Prostate gland (tissue), 2 donors: ENCODE measurements around the gene IFNGR1. TPM values are rescaled to one million over a fixed set of nuclear protein-coding genes. Genes with fewer than 3 reads are reported as not detected.
A peak's percentile ranks its signal among the peaks of the same experiment; 100 is the strongest.
"Not testable (repeated sequence)": the region's sequence is repeated elsewhere in the genome, so short reads cannot be mapped to it uniquely, and the experiment has no call there.

Experiments
- DNase-seq: peaks from one replicate; pipeline ENCODE4 v3.0.0-alpha.2; 2019; ENCODE audit warnings: low spot score
- H3K27ac ChIP-seq, 2 donors: fragments of 200-600 bp; sonication (generic); 2 replicates each; pipeline ENCODE4 v1.5.1; 2017 to 2019
- H3K27me3 ChIP-seq: fragments of 200-600 bp; sonication (generic); replicated peaks from 2 replicates; pipeline ENCODE4 v1.5.1; 2019; ENCODE audit not compliant: insufficient read depth
- H3K36me3 ChIP-seq, 2 donors: fragments of 200-600 bp; sonication (generic); 1 replicate in 1 of 2; 2 replicates in 1 of 2; pipeline versions ENCODE4 v1.5.1 to v1.8.1; 2017 to 2019
- H3K4me1 ChIP-seq: fragments of 200-600 bp; sonication (generic); replicated peaks from 2 replicates; pipeline ENCODE4 v1.5.1; 2019
- H3K4me3 ChIP-seq, 2 donors: fragments of 200-600 bp; sonication (generic); 2 replicates each; pipeline ENCODE4 v1.5.1; 2017 to 2019
- H3K9me3 ChIP-seq: fragments of 200-600 bp; sonication (generic); 2 replicates; pipeline ENCODE4 v1.5.1; 2017
- POLR2A ChIP-seq: fragments of 450-650 bp; IDR thresholded peaks from one replicate; pipeline ENCODE4 v1.6.1; 2016; ENCODE audit warnings: antibody characterized with exemption, mild to moderate bottlenecking
- POLR2AphosphoS5 ChIP-seq: sonication (generic); formaldehyde crosslinking; IDR thresholded peaks from one replicate; pipeline ENCODE4 v1.6.1; 2017; ENCODE audit warnings: antibody characterized with exemption
- WGBS: methylation state at CpG from one replicate; pipeline ENCODE4 v1.1.5; 2018; 5-methylcytosine and 5-hydroxymethylcytosine counted together
- intact Hi-C: fragments of 100-400 bp; cut with DNase I; formaldehyde crosslinking; loops from one replicate; pipeline ENCODE4 v1.14.2; 2022
- total RNA-seq, 2 donors: library from RNA; depleted of rRNA; stranded (reverse); fragments of >200 nt; gene quantifications; one replicate each; pipeline ENCODE4 v1.1.0, GENCODE V29; 2016
- TF ChIP-seq, protein P1 (sequence below), 4 experiments: fragments of 200-600 bp in 2 of 4; fragments of 450-650 bp in 2 of 4; sonication (generic) in 2 of 4; IDR thresholded peaks; 1 replicate in 3 of 4; 2 replicates in 1 of 4; pipeline ENCODE4 v1.5.1; 2016 to 2019; ENCODE audit warnings: antibody characterized with exemption in 4 of 4, mild to moderate bottlenecking in 2 of 4, moderate library complexity in 2 of 4

IFNGR1 gene
- total RNA-seq, 2 donors from 2014 or later: 65.3 to 93.7 TPM

GRCh38 chr6:137210903-137211302 lies 8.3 kb downstream of the IFNGR1 start:
- intact Hi-C loops: no loop called here
- no peaks in the 10 kb centered on the region for H3K36me3 ChIP-seq
- no peak overlapping the region for H3K4me3 ChIP-seq
- H3K27ac ChIP-seq: peak overlapping the region in 1 of 2 donors; percentile 6
- H3K9me3 ChIP-seq: no peaks in the 10 kb centered on the region
- TF ChIP-seq, protein P1, sequence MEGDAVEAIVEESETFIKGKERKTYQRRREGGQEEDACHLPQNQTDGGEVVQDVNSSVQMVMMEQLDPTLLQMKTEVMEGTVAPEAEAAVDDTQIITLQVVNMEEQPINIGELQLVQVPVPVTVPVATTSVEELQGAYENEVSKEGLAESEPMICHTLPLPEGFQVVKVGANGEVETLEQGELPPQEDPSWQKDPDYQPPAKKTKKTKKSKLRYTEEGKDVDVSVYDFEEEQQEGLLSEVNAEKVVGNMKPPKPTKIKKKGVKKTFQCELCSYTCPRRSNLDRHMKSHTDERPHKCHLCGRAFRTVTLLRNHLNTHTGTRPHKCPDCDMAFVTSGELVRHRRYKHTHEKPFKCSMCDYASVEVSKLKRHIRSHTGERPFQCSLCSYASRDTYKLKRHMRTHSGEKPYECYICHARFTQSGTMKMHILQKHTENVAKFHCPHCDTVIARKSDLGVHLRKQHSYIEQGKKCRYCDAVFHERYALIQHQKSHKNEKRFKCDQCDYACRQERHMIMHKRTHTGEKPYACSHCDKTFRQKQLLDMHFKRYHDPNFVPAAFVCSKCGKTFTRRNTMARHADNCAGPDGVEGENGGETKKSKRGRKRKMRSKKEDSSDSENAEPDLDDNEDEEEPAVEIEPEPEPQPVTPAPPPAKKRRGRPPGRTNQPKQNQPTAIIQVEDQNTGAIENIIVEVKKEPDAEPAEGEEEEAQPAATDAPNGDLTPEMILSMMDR (IDR thresholded peaks at IDR 0.05): no peak
- TF ChIP-seq POLR2AphosphoS5 (no peak), POLR2A (no peak)
- H3K4me1 ChIP-seq: no peaks in the 10 kb centered on the region
- H3K27me3 ChIP-seq: no peaks in the 10 kb centered on the region
- DNase-seq: no peak

- TF ChIP-seq POLR2A: no peak
- TF ChIP-seq POLR2AphosphoS5: no peak
- TF ChIP-seq, protein P1 (IDR thresholded peaks at IDR 0.05): no peak
- intact Hi-C loops: no loop called here
- H3K36me3 ChIP-seq: peaks cover 0 to 4% of the 10 kb centered on the region in 2 donors
- no peak for DNase-seq
- H3K9me3 ChIP-seq: no peaks in the 10 kb centered on the region
- H3K4me3 ChIP-seq: no peak overlapping the region
- H3K27me3 ChIP-seq: no peaks in the 10 kb centered on the region
- H3K27ac ChIP-seq: no peak overlapping the region
- no peaks in the 10 kb centered on the region for H3K4me1 ChIP-seq
- 98% methylated on average over 7 of the region's 7 CpGs for WGBS
Measured at GRCh38 chr6:137208279-137208678, 10.9 kb downstream of the IFNGR1 start.

DNA sequence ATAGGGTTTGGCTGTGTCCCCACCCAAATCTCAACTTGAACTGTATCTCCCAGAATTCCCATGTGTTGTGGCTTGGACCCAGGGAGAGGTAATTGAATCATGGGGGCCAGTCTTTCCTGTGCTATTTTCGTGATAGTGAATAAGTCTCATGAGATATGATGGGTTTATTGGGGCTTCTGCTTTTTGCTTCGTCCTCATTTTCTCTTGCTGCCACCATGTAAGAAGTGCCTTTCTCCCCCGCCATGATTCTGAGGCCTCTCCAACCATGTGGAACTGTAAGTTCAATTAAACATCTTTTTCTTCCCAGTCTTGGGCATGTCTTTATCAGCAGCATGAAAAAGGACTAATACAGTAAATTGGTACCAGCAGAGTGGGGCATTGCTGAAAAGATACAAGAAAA lies 11.7 kb downstream of the IFNGR1 start:
- H3K27ac ChIP-seq, H3K9me3 ChIP-seq, H3K36me3 ChIP-seq, H3K4me1 ChIP-seq, H3K27me3 ChIP-seq, H3K4me3 ChIP-seq, DNase-seq, intact Hi-C loops: not testable (repeated sequence)
- 91% methylated on average over 3 of the region's 3 CpGs for WGBS

GRCh38 chr6:137206577-137206976 lies 12.6 kb downstream of the IFNGR1 start:
- H3K27me3 ChIP-seq: no peaks in the 10 kb centered on the region
- WGBS: 45% methylated on average over 1 of the region's 1 CpG
- no peaks in the 10 kb centered on the region for H3K9me3 ChIP-seq
- no peaks in the 10 kb centered on the region for H3K4me1 ChIP-seq
- no peak overlapping the region for H3K27ac ChIP-seq
- peaks cover 0 to 5% of the 10 kb centered on the region in 2 donors for H3K36me3 ChIP-seq
- intact Hi-C loops: no loop called here
- no peak for DNase-seq
- no peak overlapping the region for H3K4me3 ChIP-seq
- TF ChIP-seq, protein P1 (IDR thresholded peaks at IDR 0.05): no peak
- TF ChIP-seq POLR2AphosphoS5 (no peak), POLR2A (no peak)

DNA sequence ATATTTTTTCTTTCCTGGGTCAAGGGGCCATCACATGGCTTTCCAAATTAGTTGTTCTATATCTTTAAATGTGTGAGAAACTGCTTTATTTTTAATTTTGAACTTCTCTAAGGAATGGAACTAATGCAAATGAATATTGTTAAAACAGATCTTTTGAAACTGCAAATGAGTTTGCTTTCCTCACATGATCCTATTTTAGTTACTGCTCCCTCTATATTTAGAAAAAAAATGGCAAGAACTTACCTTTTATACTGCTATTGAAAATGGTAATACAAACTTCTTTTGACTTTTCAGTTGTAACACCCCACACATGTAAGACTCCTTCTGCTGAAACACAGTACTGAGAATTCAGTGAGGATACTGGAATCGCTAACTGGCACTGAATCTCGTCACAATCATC lies 15.9 kb downstream of the IFNGR1 start:
- H3K4me1 ChIP-seq: no peaks in the 10 kb centered on the region
- H3K36me3 ChIP-seq: peaks cover 0 to 5% of the 10 kb centered on the region in 2 donors
- DNase-seq: no peak
- H3K4me3 ChIP-seq: no peak overlapping the region
- H3K27ac ChIP-seq: no peak overlapping the region
- H3K9me3 ChIP-seq: no peaks in the 10 kb centered on the region
- no peaks in the 10 kb centered on the region for H3K27me3 ChIP-seq
- 92% methylated on average over 2 of the region's 2 CpGs for WGBS
- TF ChIP-seq, protein P1 (IDR thresholded peaks at IDR 0.05): no peak
- TF ChIP-seq POLR2A (no peak), POLR2AphosphoS5 (no peak)
- intact Hi-C loops: no loop called here
